T-helper 2 cell treated with Interferon-gamma antibody and Interleukin-4, amounts not matched to agents 5 μg/mL and 100 μg/mL, for 36 hours (primary cell): ENCODE results near the gene C9.
"Not testable (repeated sequence)": the region's sequence is repeated elsewhere in the genome, so short reads cannot be mapped to it uniquely, and the experiment has no call there.

Experiments
- DNase-seq: peaks from one replicate; pipeline ENCODE4 v3.0.0; 2021; ENCODE audit warnings: low spot score
- H3K27ac Mint-ChIP-seq: one replicate; pipeline ENCODE4 v1.8.0; 2021; ENCODE audit warnings: mild to moderate bottlenecking, mixed read lengths
- H3K27me3 Mint-ChIP-seq: one replicate; pipeline ENCODE4 v1.8.0; 2021; ENCODE audit warnings: low read depth, mixed read lengths
- H3K36me3 Mint-ChIP-seq: one replicate; pipeline ENCODE4 v1.8.0; 2021; ENCODE audit warnings: low read depth, mixed read lengths
- H3K4me1 Mint-ChIP-seq: one replicate; pipeline ENCODE4 v1.8.0; 2021; ENCODE audit warnings: low read depth, mixed read lengths
- H3K4me3 Mint-ChIP-seq: one replicate; pipeline ENCODE4 v1.8.0; 2022; ENCODE audit warnings: mild to moderate bottlenecking, moderate library complexity, mixed read lengths
- H3K9me3 Mint-ChIP-seq: one replicate; pipeline ENCODE4 v1.8.0; 2021; ENCODE audit warnings: mixed read lengths

C9 gene

GRCh38 chr5:39254671-39255070, 109.6 kb downstream of the C9 start:
- Mint-ChIP-seq H3K27ac (no peak overlapping the region), H3K27me3 (peaks cover 3% of the 10 kb centered on the region), H3K36me3 (peaks cover 3% of the 10 kb centered on the region), H3K9me3 (no peaks in the 10 kb centered on the region), H3K4me3 (no peak overlapping the region), H3K4me1 (peaks cover 12% of the 10 kb centered on the region)
- no peak for DNase-seq

GRCh38 chr5:39253196-39253595, 111.1 kb downstream of the C9 start:
- H3K27me3 Mint-ChIP-seq, result peaks cover 3% of the 10 kb centered on the region
- H3K27ac Mint-ChIP-seq, result no peak overlapping the region
- H3K4me3 Mint-ChIP-seq, result no peak overlapping the region
- no peak for DNase-seq
- H3K4me1 Mint-ChIP-seq, result peaks cover 12% of the 10 kb centered on the region
- peaks cover 3% of the 10 kb centered on the region for H3K36me3 Mint-ChIP-seq
- H3K9me3 Mint-ChIP-seq, result no peaks in the 10 kb centered on the region

DNA sequence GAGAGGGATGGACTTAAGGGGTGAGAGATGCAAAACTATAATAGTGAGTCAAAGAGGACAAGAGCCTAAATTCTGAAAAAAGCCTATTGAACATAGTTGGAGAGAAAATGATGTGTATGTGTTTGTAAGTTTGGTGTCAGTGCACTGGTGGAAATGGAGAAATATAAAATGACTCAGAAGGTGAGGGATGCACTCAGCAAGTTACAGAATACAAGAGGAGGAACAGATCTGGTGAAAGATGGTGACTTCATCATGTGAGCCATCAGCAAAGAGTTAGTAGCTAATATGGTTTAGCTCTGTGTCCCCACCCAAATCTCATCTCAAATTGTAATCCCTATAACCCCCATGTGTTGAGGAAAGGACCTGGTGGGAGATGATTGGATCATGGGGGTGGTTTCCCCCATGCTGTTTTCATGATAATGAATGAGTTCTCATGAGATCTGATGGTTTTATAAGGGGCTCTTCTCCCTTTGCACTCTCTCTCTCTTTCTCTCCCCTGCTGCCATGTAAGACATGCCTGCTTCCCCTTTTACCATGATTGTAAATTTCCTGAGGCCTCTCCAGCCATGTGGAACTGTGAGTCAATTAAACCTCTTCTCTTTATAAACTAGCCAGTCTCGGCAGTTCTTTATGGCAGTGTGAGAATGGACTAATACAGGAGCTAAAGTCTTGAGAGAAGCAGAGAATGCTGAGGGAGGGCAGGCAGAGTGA, 114.6 kb downstream of the C9 start:
- H3K4me3 Mint-ChIP-seq, result no peak overlapping the region
- H3K27ac Mint-ChIP-seq, result no peak overlapping the region
- H3K9me3 Mint-ChIP-seq, result no peaks in the 10 kb centered on the region
- no peak for DNase-seq
- H3K36me3 Mint-ChIP-seq, result peaks cover 3% of the 10 kb centered on the region
- peaks cover 2% of the 10 kb centered on the region for H3K4me1 Mint-ChIP-seq
- peaks cover 5% of the 10 kb centered on the region for H3K27me3 Mint-ChIP-seq

DNA sequence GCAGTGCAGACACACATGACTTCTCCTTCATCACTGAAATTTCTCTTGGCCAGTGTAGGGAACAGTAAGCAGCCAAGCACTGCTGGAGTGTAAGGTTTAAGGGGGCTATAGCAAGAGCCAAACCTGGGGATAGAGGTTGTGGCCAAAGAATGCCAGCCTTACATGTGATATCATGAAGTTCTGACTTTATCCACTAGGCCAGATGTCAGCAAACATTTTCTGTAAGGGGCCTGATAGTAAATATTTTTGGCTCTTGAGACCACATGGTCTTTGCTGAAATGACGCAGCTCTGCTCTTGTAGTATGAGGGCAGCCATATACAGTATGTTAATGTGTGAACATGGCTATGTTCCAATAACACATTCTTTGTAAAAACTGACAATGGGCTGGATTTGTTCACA, 115.2 kb downstream of the C9 start:
- no peak overlapping the region for H3K4me3 Mint-ChIP-seq
- DNase-seq, result no peak
- no peaks in the 10 kb centered on the region for H3K9me3 Mint-ChIP-seq
- H3K27me3 Mint-ChIP-seq, result peaks cover 3% of the 10 kb centered on the region
- H3K4me1 Mint-ChIP-seq, result no peaks in the 10 kb centered on the region
- no peak overlapping the region for H3K27ac Mint-ChIP-seq
- peaks cover 3% of the 10 kb centered on the region for H3K36me3 Mint-ChIP-seq

DNA sequence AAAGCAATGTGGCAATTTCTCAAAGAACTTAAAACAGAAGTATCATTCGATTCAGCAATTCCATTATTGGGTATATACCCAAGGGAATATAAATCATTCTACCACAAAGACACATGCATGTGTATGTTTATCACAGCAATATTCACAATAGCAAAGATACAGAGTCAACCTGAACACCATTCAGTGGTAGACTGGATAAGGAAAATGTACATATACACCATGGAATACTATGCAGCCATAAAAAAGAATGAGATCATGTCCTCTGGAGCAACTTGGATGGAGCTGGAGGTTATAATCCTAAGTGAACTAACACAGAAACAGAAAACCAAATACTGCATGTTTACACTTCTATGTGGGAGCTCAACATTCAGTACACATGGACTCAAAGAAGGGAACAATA, 123.5 kb downstream of the C9 start:
- Mint-ChIP-seq H3K4me1 (peaks cover 4% of the 10 kb centered on the region), H3K27me3 (peaks cover 3% of the 10 kb centered on the region), H3K4me3 (no peak overlapping the region), H3K27ac (no peak overlapping the region), H3K36me3 (no peaks in the 10 kb centered on the region), H3K9me3 (peaks cover 11% of the 10 kb centered on the region)
- no peak for DNase-seq

DNA sequence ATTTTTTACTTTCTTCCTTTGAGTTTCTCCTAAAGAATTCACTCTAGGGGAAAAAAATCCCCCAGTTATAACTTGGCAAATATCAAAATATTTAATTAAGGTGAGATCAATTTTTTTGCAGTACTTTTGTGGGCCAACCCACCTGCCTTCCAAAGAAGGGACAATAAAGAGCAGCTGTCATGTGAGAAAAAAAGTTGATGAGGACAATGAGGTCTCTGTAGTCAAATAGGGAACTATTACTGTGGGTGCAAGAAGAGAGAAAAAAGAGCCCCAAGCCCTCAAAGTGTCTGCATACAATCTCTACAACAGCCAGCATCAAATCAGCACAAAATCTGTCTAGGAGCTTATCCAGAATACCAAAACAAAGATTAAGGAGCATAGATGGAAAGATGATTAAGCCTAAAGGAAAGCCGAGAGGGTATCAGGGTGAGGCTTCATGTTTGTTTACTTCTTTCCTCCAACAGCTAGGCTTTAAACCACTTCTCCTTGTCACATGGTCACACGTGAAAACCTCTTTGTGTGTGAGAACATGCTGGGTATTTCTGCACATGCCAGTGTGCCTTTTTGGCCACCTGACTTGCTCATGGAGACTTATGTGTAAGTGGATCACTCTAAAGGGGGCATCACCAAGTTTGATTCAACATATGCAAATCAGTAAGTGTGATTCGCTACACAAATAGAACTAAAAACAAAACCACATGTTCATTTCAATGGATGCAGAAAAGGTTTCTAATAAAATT, 125.8 kb downstream of the C9 start:
- no peaks in the 10 kb centered on the region for H3K27me3 Mint-ChIP-seq
- no peak overlapping the region for H3K27ac Mint-ChIP-seq
- H3K36me3 Mint-ChIP-seq, result no peaks in the 10 kb centered on the region
- H3K4me3 Mint-ChIP-seq, result no peak overlapping the region
- peaks cover 4% of the 10 kb centered on the region for H3K4me1 Mint-ChIP-seq
- H3K9me3 Mint-ChIP-seq, result peaks cover 11% of the 10 kb centered on the region
- DNase-seq, result no peak

- no peak overlapping the region for H3K4me3 Mint-ChIP-seq
- no peaks in the 10 kb centered on the region for H3K36me3 Mint-ChIP-seq
- no peak overlapping the region for H3K27ac Mint-ChIP-seq
- peaks cover 10% of the 10 kb centered on the region for H3K4me1 Mint-ChIP-seq
- no peak for DNase-seq
- peaks cover 11% of the 10 kb centered on the region for H3K9me3 Mint-ChIP-seq
- no peaks in the 10 kb centered on the region for H3K27me3 Mint-ChIP-seq
These were observed 127.6 kb downstream of the C9 start for GRCh38 chr5:39236718-39237117.

DNA sequence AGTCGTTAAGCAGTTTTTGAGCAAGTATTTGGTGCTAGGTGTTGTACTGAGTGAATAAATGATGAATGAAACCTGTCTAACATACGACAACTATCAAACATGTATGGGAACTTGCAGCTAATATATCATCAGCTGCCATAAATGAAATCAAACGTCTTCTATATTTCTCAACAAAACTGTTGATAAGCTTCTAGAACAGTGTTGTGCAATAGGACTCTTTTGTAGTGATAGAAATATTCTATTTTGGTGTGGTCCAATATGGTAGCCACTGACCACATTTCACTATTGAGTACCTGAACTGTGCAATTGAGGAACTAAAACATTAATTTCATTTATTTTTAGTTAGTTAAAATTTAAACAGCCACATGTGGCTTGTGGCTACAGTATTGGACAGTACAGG, 128.6 kb downstream of the C9 start:
- H3K36me3 Mint-ChIP-seq, result no peaks in the 10 kb centered on the region

GRCh38 chr5:39234494-39234893, 129.8 kb downstream of the C9 start:
- peaks cover 15% of the 10 kb centered on the region for H3K4me1 Mint-ChIP-seq
- H3K4me3 Mint-ChIP-seq, DNase-seq, H3K36me3 Mint-ChIP-seq, H3K27me3 Mint-ChIP-seq, H3K9me3 Mint-ChIP-seq, H3K27ac Mint-ChIP-seq: not testable (repeated sequence)

More for the DNA sequence above, 128.6 kb downstream of the C9 start:
- H3K27ac Mint-ChIP-seq, result no peak overlapping the region
- H3K27me3 Mint-ChIP-seq, result no peaks in the 10 kb centered on the region
- no peak for DNase-seq
- H3K4me1 Mint-ChIP-seq, result peaks cover 15% of the 10 kb centered on the region
- H3K9me3 Mint-ChIP-seq, result peaks cover 6% of the 10 kb centered on the region
- no peak overlapping the region for H3K4me3 Mint-ChIP-seq
